ENCODE measurements around the gene PLOD2. TPM values are rescaled to one million over a fixed set of nuclear protein-coding genes. Genes with fewer than 3 reads are reported as not detected.

PLOD2 gene
- total RNA-seq, 1 donor, result 345 TPM

GRCh38 chr3:146139586-146140110 is 21.3 kb downstream of the PLOD2 start:
- peaks cover 4% of the 10 kb centered on the region for H3K36me3 ChIP-seq (ENCODE audit: insufficient read depth, low read length)
- peaks cover 55% of the 10 kb centered on the region for H3K4me1 ChIP-seq (ENCODE audit: insufficient read depth, low read length)
- no peak overlapping the region for H2AFZ ChIP-seq (ENCODE audit: low read length)
- no peaks in the 10 kb centered on the region for H3K9me3 ChIP-seq (ENCODE audit: low read depth, low read length)
- no peaks in the 10 kb centered on the region for H3K27me3 ChIP-seq (ENCODE audit: insufficient read depth, low read length)
- TF ChIP-seq CTCF (IDR thresholded peaks at IDR 0.05; ENCODE audit: extremely low read depth, low read depth, low read length), result no peak
- no peak for DNase-seq (ENCODE audit: insufficient read length, low spot score, missing footprints)
- H3K27ac ChIP-seq (ENCODE audit: low read depth, low read length), result peak overlapping the region; percentile 44
- peak overlapping the region; percentile 20 for H3K4me2 ChIP-seq (ENCODE audit: insufficient read depth, low read length)
- peaks cover 100% of the 10 kb centered on the region for H3K79me2 ChIP-seq (ENCODE audit: insufficient read depth, low read length)
- peaks cover 63% of the 10 kb centered on the region for H4K20me1 ChIP-seq (ENCODE audit: insufficient read depth, low read length)
- no peak overlapping the region for H3K4me3 ChIP-seq (ENCODE audit: insufficient read depth, low read length)

- Histone ChIP-seq H3K79me2 (ENCODE audit: insufficient read depth, low read length) (peaks cover 100% of the 10 kb centered on the region), H3K27me3 (ENCODE audit: insufficient read depth, low read length) (no peaks in the 10 kb centered on the region), H2AFZ (ENCODE audit: low read length) (no peak overlapping the region), H3K9me3 (ENCODE audit: low read depth, low read length) (no peaks in the 10 kb centered on the region), H3K36me3 (ENCODE audit: insufficient read depth, low read length) (peaks cover 4% of the 10 kb centered on the region), H3K4me3 (ENCODE audit: insufficient read depth, low read length) (no peak overlapping the region), H3K4me2 (ENCODE audit: insufficient read depth, low read length) (no peak overlapping the region), H3K4me1 (ENCODE audit: insufficient read depth, low read length) (peaks cover 56% of the 10 kb centered on the region), H3K27ac (ENCODE audit: low read depth, low read length) (no peak overlapping the region), H4K20me1 (ENCODE audit: insufficient read depth, low read length) (peaks cover 69% of the 10 kb centered on the region)
- no peak for DNase-seq (ENCODE audit: insufficient read length, low spot score, missing footprints)
- no peak for TF ChIP-seq CTCF (IDR thresholded peaks at IDR 0.05; ENCODE audit: extremely low read depth, low read depth, low read length)
These were observed 22.1 kb downstream of the PLOD2 start for GRCh38 chr3:146138902-146139301.

GRCh38 chr3:146136647-146137046 is 24.3 kb downstream of the PLOD2 start:
- no peaks in the 10 kb centered on the region for H3K9me3 ChIP-seq (ENCODE audit: low read depth, low read length)
- H2AFZ ChIP-seq (ENCODE audit: low read length), result no peak overlapping the region
- H3K79me2 ChIP-seq (ENCODE audit: insufficient read depth, low read length), result peaks cover 85% of the 10 kb centered on the region
- no peak overlapping the region for H3K4me3 ChIP-seq (ENCODE audit: insufficient read depth, low read length)
- H3K4me2 ChIP-seq (ENCODE audit: insufficient read depth, low read length), result no peak overlapping the region
- H3K27ac ChIP-seq (ENCODE audit: low read depth, low read length), result no peak overlapping the region
- TF ChIP-seq CTCF (IDR thresholded peaks at IDR 0.05; ENCODE audit: extremely low read depth, low read depth, low read length), result no peak
- peaks cover 52% of the 10 kb centered on the region for H4K20me1 ChIP-seq (ENCODE audit: insufficient read depth, low read length)
- H3K4me1 ChIP-seq (ENCODE audit: insufficient read depth, low read length), result peaks cover 60% of the 10 kb centered on the region
- H3K36me3 ChIP-seq (ENCODE audit: insufficient read depth, low read length), result peaks cover 4% of the 10 kb centered on the region
- DNase-seq (ENCODE audit: insufficient read length, low spot score, missing footprints), result no peak
- H3K27me3 ChIP-seq (ENCODE audit: insufficient read depth, low read length), result no peaks in the 10 kb centered on the region

GRCh38 chr3:146134348-146135117 is 26.5 kb downstream of the PLOD2 start:
- peaks cover 64% of the 10 kb centered on the region for H3K4me1 ChIP-seq (ENCODE audit: insufficient read depth, low read length)
- H2AFZ ChIP-seq (ENCODE audit: low read length), result no peak overlapping the region
- H3K9me3 ChIP-seq (ENCODE audit: low read depth, low read length), result no peaks in the 10 kb centered on the region
- no peaks in the 10 kb centered on the region for H3K27me3 ChIP-seq (ENCODE audit: insufficient read depth, low read length)
- peaks cover 16% of the 10 kb centered on the region for H3K36me3 ChIP-seq (ENCODE audit: insufficient read depth, low read length)
- no peak for DNase-seq (ENCODE audit: insufficient read length, low spot score, missing footprints)
- TF ChIP-seq CTCF (IDR thresholded peaks at IDR 0.05; ENCODE audit: extremely low read depth, low read depth, low read length), result no peak
- H3K4me2 ChIP-seq (ENCODE audit: insufficient read depth, low read length), result peak overlapping the region; percentile 6
- H3K4me3 ChIP-seq (ENCODE audit: insufficient read depth, low read length), result no peak overlapping the region
- peak overlapping the region; percentile 7 for H3K27ac ChIP-seq (ENCODE audit: low read depth, low read length)
- peaks cover 61% of the 10 kb centered on the region for H4K20me1 ChIP-seq (ENCODE audit: insufficient read depth, low read length)
- peaks cover 84% of the 10 kb centered on the region for H3K79me2 ChIP-seq (ENCODE audit: insufficient read depth, low read length)
